Ramos (cell line): ENCODE results near the gene GLIS1.
"Not testable (repeated sequence)": the region's sequence is repeated elsewhere in the genome, so short reads cannot be mapped to it uniquely, and the experiment has no call there.

ENCODE experiments used
- in situ Hi-C: fragments of 300-500 bp; cut with MboI; formaldehyde crosslinking; loops from one replicate; pipeline ENCODE4 v1.14.3; 2022; ENCODE audit warnings: low sequenced_read_pairs; ENCODE audit not compliant: unreplicated experiment

GLIS1 gene

DNA sequence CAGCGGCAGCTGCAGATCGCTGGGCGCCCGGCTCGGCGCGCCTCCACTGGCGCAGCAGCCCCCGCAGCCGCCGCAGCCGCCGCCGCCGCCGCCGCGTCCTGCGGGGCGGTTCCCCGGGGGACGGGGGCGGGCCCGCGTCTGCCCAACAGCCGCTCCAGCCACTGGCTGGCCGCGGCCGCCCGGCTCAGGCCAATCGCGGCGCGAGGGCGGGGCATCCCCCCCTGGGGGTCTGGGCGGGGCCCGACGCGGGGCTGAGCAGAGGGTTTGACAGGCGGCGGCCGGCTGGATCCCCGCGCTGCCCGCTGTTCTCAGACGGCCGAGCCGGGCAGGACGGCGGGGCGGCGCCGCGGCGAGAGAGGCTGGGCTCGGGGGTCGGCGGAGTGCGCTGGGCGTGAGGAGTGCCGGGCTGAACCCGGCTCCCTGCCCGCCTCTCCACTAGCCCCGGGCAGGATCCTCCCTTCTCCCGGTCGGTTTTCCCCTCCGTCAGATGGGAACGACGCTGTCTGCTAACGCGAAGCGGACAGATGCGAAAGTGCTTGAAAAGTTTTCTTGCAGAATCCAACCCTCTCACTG, at the start of gene GLIS1:
TSS of gene GLIS1 (minus strand) at position 56 of the 573 bp plus-strand sequence. CDS start 1,100 bp downstream, outside the sequence.
- in situ Hi-C loops = no loop called here

DNA sequence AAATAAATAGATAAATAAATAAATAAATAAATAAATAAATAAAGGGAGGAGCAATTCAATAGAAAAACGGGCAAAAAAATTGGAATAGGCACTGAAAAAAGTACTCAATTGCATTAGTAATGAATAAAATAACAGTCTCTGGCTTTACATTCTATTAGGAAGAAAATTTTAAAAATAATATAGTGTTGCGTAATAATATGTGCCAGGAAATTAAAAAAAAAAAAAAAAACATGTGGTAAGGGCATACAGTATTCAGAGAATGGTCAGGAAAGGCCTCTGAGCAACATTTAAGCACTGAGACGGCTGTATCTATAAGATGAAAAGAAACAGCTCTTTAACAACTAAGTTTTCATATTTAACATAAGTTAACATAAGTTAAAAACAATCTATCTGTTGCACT, 48.7 kb upstream of the GLIS1 start:
- in situ Hi-C loops = no loop called here

DNA sequence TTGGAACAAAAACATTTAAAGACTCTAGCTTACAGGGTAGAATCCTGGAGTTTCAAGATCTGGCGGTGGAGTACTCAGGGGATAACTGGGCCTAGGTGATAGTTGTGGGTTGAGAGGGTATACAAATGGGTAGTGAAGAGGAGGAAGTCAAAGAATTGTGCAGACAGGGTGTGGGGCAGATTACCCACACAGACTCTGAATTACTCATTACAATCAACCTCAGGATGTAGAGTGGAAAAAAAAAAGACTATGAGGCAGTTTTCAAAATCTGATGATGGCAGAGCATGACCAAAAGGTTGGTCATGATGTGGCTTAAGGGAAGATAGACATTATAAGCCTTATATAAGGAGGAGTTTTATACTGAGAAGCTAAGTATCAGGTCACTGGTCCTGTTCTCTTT, 44.1 kb upstream of the GLIS1 start:
- in situ Hi-C loops = no loop called here

DNA sequence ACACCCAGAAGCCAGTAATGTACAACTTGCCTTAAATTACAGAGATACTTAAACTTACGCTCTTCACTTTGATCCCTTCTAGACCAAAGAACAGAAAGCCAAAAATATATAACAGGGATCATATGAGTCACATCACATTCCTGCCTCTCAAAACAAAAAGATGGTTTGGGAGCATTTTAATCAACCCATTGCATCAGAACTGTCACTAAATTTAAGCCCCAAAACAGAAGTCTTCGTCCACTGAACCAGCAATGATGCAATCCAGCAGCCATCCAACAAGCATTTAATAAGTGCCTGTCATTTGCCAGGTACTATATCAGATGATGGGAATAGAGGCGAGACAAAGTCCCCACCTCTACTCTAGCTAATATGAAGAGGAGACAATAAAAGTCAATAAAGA, 42.7 kb upstream of the GLIS1 start:
- in situ Hi-C loops = no loop called here

DNA sequence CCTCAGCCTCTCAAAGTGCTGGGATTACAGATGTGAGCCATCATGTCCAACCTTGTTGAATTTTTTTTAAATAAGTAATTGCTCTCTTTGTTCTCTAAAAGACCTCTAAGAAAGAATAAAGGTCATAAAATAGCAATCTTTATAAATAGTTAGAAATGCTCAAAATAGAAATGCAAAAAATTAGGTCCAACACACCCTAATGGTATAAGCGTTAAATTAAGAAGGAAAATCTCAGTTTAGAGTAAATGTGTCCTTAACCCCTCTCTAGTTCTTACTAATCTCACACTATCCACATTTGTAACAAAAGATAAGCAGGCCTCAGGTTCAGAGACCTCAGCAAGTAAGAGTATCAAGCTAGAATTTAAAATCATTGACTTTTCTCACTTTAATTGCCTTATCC, 38.3 kb upstream of the GLIS1 start:
- in situ Hi-C loops = no loop called here

DNA sequence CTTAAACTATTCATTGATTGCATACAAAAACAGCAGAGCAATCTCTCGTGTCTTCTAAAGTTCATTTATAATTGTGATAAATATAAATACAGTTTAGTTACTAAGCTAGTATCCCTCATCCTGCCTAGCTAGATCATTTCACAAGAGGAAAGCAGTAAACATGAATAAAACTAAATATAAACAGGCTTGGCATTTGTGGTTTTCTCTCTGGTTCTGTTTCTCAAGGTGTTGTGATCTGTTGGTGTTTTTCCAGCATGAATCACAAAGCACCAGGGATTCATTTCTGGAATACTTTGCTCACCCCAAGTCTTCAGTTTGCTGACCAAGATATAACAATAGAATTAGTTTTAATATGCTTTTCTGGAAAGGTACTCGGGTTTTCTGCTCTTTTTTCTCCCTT, 32.7 kb upstream of the GLIS1 start:
- in situ Hi-C loops = no loop called here

DNA sequence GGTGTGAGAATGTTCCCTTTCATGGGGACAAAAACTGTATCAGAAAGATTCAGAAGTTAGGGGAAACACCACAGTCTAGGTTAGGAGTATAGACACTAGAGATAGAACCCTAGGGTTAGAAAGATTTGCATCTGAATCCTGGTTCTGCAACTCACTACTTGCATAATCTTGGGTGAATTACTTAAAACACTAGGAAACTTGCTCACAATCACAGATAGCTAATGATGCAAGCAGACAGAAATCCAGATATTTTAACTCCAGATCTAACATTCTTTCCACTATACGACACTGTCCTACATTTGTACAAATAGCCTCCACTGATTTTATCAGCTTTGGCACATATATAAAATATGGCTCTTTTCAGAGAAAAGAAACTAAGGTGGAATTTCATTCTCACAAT, 30.8 kb upstream of the GLIS1 start:
- in situ Hi-C loops = no loop called here

DNA sequence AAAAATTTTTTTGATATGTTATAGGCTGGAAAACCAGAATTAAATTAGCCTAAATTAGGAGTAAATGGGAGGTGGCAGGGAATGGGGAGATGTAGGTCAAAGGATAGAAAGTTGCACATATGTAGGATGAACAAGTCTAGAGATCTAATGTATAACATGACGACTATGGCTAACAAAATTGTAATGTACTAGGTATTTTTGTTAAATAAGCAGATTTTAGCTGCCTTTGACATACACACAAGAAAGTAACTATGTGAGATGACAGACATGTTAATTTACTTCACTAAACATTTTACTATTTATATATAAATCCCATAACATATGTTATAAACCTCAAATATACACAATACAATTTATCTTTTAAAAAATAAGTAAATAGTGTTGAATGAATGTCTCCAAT, 30.2 kb upstream of the GLIS1 start:
- in situ Hi-C loops = no loop called here

DNA sequence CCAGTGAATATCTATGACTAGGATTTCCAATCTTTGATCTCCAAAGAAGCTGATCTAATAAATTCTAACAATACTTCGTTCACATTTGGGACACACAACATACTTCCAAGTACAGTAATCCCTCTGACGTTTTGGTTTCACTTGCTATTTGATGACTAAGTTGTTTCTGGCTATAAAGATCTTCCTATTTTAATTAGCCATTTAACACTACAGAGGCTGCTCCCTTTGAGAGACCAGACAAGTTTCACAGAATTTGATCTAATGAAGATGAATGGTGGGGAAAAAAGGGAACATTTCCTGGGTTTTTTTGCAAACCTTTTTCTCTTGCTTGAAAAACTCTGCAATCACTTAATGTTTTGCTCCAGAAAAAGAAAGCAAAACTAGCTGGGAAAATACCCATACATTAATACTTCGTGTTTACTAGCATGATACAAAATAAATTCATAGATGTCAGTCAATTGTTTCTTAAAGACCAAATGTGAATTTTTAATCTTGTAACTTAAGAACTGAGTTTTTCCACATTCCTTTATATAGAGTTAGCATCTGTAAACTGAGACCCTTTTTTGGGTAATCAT, 28.0 kb upstream of the GLIS1 start:
- in situ Hi-C loops = no loop called here

DNA sequence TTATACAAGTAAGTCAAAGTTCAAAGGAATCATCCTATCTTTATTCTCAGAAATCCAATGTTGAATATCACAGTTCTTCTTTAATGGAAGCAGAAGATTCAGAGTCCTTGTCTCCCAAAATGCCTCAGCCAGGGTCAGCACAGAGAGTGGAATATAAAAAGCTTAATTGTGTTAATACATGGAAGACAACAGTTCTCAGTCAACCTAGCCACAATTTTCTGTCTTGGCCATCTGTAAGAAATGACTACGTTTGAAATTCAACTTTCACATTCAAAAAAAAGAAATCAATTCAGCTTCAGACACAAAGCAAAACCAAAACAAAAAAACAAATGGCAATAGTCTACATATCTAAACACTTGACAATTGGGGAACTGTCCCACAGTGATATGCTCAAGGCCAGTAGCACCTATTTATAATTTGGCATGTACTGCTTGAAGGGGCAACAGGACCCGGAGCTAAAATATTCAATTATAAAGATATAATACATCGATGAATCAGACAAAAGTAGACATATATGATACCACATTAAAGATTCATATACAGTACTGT, 27.3 kb upstream of the GLIS1 start:
- in situ Hi-C loops = no loop called here

DNA sequence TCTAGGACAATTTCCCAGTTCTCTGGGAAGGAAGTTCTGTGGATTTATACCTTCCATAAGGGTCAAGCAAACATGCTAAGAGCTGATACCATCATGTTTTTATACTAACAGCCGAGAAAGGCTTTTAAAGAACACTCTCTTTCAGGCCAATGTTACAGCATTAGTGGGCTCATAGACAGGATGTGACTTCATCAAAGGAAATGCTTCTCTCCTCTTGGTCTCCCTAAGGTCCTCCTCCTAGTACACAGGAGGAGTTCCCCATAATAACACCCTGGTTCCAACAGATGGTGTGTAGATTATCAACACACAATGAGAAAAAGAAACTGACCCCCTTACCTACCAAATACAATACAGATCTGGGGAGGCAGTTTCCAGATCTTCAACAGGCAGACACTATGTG, 26.7 kb upstream of the GLIS1 start:
- in situ Hi-C loops = no loop called here

DNA sequence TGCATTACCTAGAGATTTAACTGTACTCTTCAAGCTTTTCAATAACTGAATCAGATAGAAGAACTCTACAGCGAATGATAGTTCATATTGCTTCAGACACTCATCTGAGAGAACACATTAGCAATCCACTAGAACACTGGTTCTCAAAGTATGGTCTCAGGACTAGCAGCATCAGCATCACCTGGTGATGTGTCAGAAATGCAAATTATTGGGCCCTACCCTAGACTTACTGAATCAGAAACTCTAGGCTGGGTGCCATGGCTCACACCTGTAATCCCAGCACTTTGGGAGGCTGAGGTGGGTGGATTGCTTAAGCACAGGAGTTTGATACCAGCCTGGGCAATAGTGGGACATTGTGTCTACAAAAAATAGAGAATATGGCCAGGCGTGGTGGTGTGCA, 24.9 kb upstream of the GLIS1 start:
- in situ Hi-C loops = no loop called here

DNA sequence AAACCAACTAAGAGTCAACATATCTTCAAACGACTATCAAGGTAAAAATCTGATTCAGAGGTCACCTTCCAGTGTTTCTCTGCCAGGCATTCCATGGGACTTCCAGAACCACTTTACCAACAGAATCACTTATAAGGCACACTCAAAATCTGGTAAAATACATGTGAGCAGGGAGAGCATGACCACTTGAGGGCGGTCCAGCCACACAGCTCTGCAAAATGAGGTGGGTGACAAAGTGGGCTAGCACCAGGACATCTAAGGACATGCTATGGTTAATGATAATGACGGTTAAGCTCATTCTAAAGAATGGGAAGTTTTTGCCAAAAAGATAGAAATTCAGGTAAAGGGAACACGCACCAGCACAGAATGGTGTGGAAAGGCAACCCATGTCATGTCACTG, 24.5 kb upstream of the GLIS1 start:
- in situ Hi-C loops = no loop called here

DNA sequence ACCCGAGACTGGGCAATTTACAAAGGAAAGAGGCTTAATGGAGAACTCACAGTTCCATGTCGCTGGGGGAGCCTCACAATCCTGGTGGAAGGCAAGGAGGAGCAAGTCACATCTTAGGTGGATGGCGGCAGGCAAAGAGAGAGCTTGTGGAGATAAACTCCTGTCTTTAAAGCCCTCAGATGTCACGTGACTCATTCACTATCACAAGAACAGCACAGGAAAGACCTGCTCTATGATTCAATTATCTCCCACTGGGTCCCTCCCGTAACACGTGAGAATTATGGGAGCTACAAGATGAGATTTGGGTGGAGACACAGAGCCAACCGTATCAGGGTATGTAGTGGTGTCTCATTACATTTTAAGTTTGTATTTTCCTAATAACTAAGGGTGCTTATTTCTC, 21.5 kb upstream of the GLIS1 start:
- in situ Hi-C loops = not testable (repeated sequence)

DNA sequence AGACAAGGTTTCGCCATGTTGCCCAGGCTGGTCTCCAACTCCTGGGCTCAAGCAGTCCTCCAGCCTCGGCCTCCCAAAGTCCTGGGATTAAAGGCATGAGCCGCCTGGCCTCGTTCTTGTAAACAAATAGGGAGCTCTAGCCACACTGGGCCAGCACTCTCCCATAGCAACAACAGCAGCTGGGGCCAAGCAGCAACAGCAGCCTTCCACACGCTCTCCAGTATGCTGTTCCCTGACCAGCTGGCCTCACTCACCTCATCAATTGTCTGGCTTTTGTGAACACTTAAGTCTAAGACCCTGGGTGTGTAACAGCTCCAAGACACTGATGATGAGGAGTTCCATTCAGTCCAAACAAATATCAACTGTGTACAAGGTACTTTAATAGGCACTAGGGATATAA, 16.9 kb upstream of the GLIS1 start:
- in situ Hi-C loops = no loop called here

DNA sequence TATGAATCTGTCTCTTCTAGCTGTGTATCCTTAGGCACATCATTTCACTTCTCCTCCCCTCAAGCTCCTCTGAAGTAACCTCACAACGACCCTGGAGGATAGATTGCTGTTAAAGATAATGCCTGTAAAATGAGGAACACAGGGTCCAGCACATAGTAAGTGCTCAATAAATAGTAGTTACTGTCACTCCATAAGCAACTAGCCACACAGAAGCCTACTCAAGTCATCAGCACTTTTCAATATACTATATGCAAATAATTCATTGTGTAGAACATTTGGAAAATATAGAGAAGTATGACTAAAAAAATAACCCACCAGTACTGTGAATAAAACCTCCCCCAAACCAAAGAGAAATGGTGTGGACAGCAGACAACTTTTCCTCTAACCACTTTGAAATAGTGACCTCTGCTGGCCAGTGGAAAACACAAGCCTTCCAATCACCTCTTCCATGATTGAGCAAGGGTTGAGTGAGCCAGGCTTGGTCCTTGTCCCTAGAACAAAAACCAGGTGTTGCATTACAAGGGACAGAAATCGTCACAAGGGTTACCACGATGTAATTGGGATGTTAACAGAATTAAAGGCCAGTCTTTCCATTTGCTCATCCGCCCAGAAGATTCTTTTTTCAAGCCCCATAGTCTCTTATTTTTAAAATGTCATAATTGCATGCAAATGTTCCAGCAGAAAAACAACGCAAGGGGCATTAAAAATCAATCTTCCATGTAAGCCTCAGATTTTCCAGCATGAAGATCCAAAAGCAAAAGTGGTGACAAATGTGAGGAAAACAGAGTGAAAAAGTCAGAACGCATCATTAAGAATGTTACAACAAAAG, 15.7 kb upstream of the GLIS1 start:
- in situ Hi-C loops = no loop called here

DNA sequence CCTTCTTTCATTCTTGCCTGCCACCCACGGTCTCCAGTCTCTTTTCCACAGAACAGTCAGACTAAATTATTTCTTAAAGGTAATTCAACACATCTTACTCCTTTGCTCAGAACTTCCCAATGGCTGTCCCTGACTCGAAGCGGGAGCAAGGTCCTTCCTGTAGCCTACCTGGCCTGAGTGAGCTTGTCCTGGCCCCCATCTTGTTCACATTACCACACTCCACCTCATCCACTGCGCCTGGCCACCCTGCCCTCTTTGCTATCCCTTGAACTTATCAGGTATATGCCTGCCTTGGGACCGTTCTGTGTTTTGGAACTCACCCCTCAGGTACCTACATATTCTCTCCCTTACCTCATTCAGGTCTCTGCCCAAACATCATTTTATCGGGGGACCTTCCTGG, 13.3 kb upstream of the GLIS1 start:
- in situ Hi-C loops = no loop called here

DNA sequence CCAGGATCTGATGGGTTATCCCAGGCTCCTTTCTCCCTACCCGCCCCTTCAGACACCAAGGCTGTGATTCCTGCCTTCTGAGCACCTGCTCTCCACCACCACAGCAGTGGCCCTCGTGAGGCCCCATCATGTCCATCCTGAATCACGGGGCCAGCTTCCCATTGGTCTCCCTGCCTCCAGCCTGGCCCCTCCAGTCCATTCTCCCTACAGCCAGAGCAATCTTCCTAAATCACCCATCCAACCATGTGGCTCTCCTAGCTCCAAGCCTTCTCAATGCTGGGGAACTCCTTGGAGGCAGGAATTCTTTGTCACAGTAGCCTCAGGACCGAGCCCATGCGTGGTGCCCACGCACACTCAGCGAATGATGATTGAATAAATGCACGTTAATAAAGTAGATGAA, 8.9 kb upstream of the GLIS1 start:
- in situ Hi-C loops = no loop called here

DNA sequence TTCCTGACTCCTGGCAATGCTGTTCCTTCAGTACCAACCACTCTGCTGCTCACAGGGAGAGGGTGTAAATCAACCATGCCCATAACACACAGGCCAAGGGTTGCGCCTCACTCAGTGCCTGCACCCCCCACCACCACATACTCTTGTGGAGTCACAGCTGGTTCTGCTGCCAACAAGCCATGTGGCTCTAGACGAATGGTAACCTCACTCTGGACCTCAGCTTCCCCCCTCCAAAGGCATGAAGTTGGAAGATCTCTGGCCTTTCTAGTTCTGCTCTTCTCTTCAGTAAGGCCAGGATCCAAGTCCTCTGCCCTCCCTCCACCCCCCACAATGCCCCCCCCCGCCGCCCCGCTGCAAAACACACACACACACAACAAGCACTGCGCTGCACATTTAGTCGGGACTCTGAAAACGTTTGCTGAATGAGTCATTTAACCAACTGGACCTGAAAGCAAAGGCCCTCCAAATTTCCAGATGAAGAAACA, 1.7 kb upstream of the GLIS1 start:
- in situ Hi-C loops = no loop called here

DNA sequence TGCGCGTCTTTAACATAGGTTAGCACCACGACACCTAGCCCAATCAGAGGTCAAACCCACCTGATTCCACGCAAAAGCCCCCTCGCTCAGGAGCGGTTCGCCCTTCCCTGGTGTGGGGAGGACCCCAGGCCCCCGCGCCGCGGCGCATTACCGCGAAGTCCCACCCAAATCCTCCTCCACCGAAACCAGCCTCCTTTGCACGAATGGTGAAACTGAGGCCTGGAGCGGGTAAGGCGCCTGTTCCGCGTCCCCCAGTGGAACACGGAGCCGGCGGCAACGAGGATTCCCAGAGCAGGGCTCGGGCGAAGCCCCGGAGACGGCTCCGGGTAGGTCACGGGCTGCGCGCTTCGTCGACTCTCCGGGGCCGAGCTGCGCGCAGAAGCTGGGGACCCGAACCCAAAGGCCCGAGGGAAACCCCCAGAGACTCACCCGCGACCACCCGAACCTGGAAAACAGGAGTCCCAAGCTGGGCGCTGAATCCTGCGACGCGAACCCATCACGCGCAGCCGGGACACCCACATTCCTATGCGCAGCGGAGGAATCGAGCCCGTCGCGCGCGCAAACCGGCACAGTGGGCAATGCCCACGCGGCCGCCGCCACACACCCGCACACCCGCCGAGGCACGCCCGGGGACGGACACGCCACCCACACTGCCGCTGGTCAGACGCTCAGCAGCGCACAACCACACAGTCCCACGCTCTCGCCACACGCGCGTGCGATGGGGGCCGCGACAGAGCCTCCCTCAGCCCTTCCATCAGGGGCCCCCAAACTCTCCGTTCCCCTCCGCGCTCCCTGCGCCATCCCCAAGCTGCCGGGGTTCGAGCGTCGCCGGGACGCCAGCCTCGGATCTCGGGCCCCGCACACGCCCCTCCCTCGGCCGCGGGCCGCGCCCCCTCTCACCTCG, 507 bp downstream of the GLIS1 start:
- in situ Hi-C loops = no loop called here
